Erythroblast (primary cell): ENCODE measurements around the gene TSPAN10.

Experiments used
- GATA1 ChIP-seq: IDR thresholded peaks from 2 replicates; pipeline ENCODE4 v1.6.1; 2011; ENCODE audit warnings: low read depth, mild to moderate bottlenecking, control low read depth, low read length, moderate library complexity
- POLR2A ChIP-seq: IDR thresholded peaks from 2 replicates; pipeline ENCODE4 v1.6.1; 2011; ENCODE audit warnings: mild to moderate bottlenecking, low read length

GRCh38 chr17:81672954-81673353 is 36.0 kb downstream of the TSPAN10 start:
- TF ChIP-seq POLR2A (no peak), GATA1 (no peak)
